ENCODE measurements around the gene BORCS5. TPM values are rescaled to one million over a fixed set of nuclear protein-coding genes. Genes with fewer than 3 reads are reported as not detected.

Gene BORCS5
- total and polyA plus RNA-seq, 2 of the 8 experiments (the other 6 are each of a cell fraction or from before 2014, with no cell fraction given): 8.3 to 17.4 TPM

GRCh38 chr12:12441429-12441807, 84.5 kb downstream of the BORCS5 start:
- Histone ChIP-seq H3K23me2 (ENCODE audit: low read depth, low read length) (no peaks in the 10 kb centered on the region), H4K8ac (ENCODE audit: extremely low read depth, insufficient read depth, low read length) (no peak overlapping the region), H3K4me1 (replicated peaks in 1 of 4; ENCODE audit: control insufficient read depth in 3 of 4, insufficient read depth in 4 of 4, low read length in 3 of 4) (no peaks in the 10 kb centered on the region), H3K4ac (replicated peaks; ENCODE audit: insufficient read length, low read depth, low read length) (no peak overlapping the region), H2BK5ac (ENCODE audit: low read depth, low read length) (no peak overlapping the region), H4K20me1 (replicated peaks in 1 of 2; ENCODE audit: control insufficient read depth in 1 of 2, insufficient read depth in 2 of 2, low read length in 2 of 2) (no peaks in the 10 kb centered on the region), H3K27me3 (replicated peaks in 1 of 4; ENCODE audit: control insufficient read depth in 3 of 4, extremely low read depth in 1 of 4, insufficient read depth in 3 of 4, low read length in 3 of 4) (no peaks in the 10 kb centered on the region; a peak in 1 of 7 replicates), H3K27ac (ENCODE audit: low read depth, low read length) (no peak overlapping the region), H3K14ac (ENCODE audit: insufficient read length) (no peak overlapping the region), H2BK120ac (replicated peaks; ENCODE audit: low read depth, low read length) (no peak overlapping the region), H2AFZ (ENCODE audit: low read length) (no peak overlapping the region), H3K36me3 (ENCODE audit: control insufficient read depth in 2 of 4, insufficient read depth in 4 of 4, low read length in 3 of 4) (peaks cover 0 to 3% (median 1%) of the 10 kb centered on the region in 4 experiments; a peak in 2 of 8 replicates), H3K9ac (replicated peaks in 1 of 4; ENCODE audit: extremely low read depth in 1 of 4, low read depth in 3 of 4, low read length in 3 of 4) (no peak overlapping the region), H4K5ac (ENCODE audit: insufficient read length, low read depth, low read length) (no peak overlapping the region), H3K18ac (ENCODE audit: extremely low read depth, low read length) (no peak overlapping the region), H3K56ac (replicated peaks; ENCODE audit: insufficient read length, low read depth, low read length) (no peak overlapping the region), H3K79me1 (ENCODE audit: low read depth, low read length) (no peaks in the 10 kb centered on the region), H3K4me3 (ENCODE audit: extremely low read depth in 1 of 4, insufficient read depth in 2 of 4, low read depth in 3 of 4, low read length in 4 of 4) (no peak overlapping the region), H4K91ac (replicated peaks; ENCODE audit: insufficient read length, low read length) (no peak overlapping the region), H3K23ac (ENCODE audit: insufficient read length) (no peak overlapping the region), H2AK5ac (ENCODE audit: low read depth, low read length) (no peak overlapping the region), H2BK12ac (ENCODE audit: low read depth, low read length) (no peak overlapping the region), H3K79me2 (ENCODE audit: control insufficient read depth in 1 of 2, insufficient read depth in 2 of 2, low read length in 2 of 2) (no peaks in the 10 kb centered on the region), H3K9me3 (ENCODE audit: insufficient read depth in 2 of 2, low read depth in 1 of 2, low read length in 1 of 2) (no peaks in the 10 kb centered on the region), H2BK20ac (ENCODE audit: low read length) (no peak overlapping the region), H3K4me2 (ENCODE audit: insufficient read depth in 1 of 2, low read depth in 2 of 2, low read length in 2 of 2) (no peak overlapping the region), H2BK15ac (ENCODE audit: low read length) (no peak overlapping the region)
- ChIA-PET POLR2A (ENCODE audit: partially characterized antibody) (interaction anchor here (1.3 kb wide), 1 partner anchor 8 kb away, joined by 4 read pairs; no protein-coding TSS in a partner anchor), CTCF (ENCODE audit: partially characterized antibody) (interaction anchor here (0.6 to 0.9 kb wide), 4 partner anchors 43 to 1304 kb away, joined by 3 read pairs; no protein-coding TSS in a partner anchor)
- 91% methylated on average over 2 of the region's 2 CpGs; no CpG with 5 or more reads in 1 of the 2 experiments for WGBS, 2 experiments (ENCODE audit: extremely low coverage in 1 of 2, insufficient coverage in 1 of 2, insufficient read length in 1 of 2, insufficient replicate concordance in 2 of 2, low coverage in 1 of 2, low lambda C conversion rate in 2 of 2, missing lambda C conversion rate in 1 of 2)
- FAIRE-seq (no peak), DNase-seq (ENCODE audit: low read depth in 1 of 2, low spot score in 2 of 2) (no peak)
- TF ChIP-seq SP4 (IDR thresholded peaks at IDR 0.05; ENCODE audit: low read length): no peak
- no peak for TF ChIP-seq TCF12 (IDR thresholded peaks at IDR 0.05; ENCODE audit: low read depth, low read length)
- no peak for TF ChIP-seq E2F6 (IDR thresholded peaks at IDR 0.05)
- no peak for TF ChIP-seq CHD2 (IDR thresholded peaks at IDR 0.05; ENCODE audit: low read length)
- no peak for TF ChIP-seq SIN3A (conservative IDR thresholded peaks at IDR 0.05 in 1 of 2, IDR thresholded peaks at IDR 0.05 in 1 of 2; ENCODE audit: low read depth in 1 of 2, low read length in 2 of 2)
- TF ChIP-seq RBBP5 (IDR thresholded peaks at IDR 0.05; ENCODE audit: borderline replicate concordance, low read depth, low read length): no peak
- no peak for TF ChIP-seq SP2 (IDR thresholded peaks at IDR 0.05; ENCODE audit: low read length)
- TF ChIP-seq EGR1 (IDR thresholded peaks at IDR 0.05; ENCODE audit: borderline replicate concordance, low read depth, low read length): no peak
- no peak for TF ChIP-seq KDM1A (IDR thresholded peaks at IDR 0.05; ENCODE audit: borderline replicate concordance, low read length)
- no peak for TF ChIP-seq BRCA1 (IDR thresholded peaks at IDR 0.05; ENCODE audit: low read depth, low read length)
- no peak for TF ChIP-seq CHD1 (IDR thresholded peaks at IDR 0.05; ENCODE audit: low read depth, low read length)
- TF ChIP-seq CTBP2 (IDR thresholded peaks at IDR 0.05; ENCODE audit: borderline replicate concordance, insufficient read depth, insufficient read length, low read length): no peak
- TF ChIP-seq SUZ12 (IDR thresholded peaks at IDR 0.05; ENCODE audit: low read length): no peak
- TF ChIP-seq EZH2 (IDR thresholded peaks at IDR 0.05; ENCODE audit: low read depth, low read length, severe bottlenecking): no peak
